Measurements from ENCODE around the gene PTGIS.

The PTGIS gene

DNA sequence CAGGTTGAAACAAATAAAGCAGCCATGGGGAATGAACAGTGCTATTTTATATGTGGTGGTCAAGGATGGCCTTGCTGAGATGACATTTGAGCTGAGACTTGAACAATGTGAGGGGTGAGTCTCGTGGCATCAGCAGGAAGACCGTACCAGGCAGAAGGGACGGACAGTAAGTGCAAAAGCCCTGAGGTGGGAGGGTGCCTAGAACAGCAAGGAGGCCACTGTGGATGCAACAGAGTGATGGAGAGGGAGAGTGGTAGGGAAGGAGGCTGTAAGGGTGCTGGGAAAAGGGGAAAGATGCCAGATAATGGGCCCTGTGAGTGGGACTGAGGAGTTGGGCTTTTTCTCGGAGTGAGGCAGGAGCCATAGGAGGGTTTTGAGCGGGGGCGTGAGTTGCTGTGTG lies 97.0 kb downstream of the PTGIS start:
- no peak for DNase-seq (ENCODE audit: low read depth in 2 of 2)

DNA sequence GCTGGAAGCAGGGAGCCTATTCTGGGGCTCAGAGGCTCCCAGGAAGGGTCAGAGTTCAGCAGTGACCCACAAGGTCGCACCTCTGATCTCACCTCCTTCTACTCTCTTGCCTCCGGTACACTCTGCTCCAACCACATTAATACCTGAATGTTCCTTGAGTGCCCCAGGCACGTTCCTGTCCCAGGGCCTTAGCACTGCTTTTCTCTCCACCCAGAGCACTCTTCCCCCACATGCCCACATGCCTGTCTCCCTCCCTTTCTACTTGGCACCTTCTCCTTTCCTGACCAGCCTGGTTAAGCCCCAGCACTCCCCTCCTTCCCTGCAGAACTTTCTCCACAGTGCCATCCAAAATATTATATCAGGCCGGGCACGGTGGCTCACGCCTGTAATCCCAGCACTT lies 98.9 kb downstream of the PTGIS start:
- no peak for DNase-seq (ENCODE audit: low read depth in 2 of 2)

DNA sequence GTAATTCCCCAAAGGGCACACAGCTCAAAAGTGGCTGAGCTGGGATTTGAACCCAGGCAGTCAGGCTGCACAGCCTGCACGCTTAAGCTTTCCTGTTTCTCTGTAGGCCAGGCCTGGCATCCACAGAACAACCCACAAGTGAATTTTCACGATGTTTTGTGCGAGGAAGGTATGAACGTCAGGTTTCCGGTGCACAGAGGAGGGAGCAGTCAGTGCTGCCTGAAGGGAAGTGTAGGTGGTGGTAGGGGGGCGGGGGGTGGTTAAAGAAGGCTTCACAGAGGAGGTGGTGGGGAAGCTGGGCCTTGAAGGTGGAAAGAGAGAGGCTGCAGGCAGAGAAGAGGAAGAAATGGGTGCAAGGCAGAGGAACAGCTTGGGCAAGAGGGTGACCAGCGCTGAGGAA lies 99.5 kb downstream of the PTGIS start:
- no peak for DNase-seq (ENCODE audit: low read depth in 2 of 2)

DNA sequence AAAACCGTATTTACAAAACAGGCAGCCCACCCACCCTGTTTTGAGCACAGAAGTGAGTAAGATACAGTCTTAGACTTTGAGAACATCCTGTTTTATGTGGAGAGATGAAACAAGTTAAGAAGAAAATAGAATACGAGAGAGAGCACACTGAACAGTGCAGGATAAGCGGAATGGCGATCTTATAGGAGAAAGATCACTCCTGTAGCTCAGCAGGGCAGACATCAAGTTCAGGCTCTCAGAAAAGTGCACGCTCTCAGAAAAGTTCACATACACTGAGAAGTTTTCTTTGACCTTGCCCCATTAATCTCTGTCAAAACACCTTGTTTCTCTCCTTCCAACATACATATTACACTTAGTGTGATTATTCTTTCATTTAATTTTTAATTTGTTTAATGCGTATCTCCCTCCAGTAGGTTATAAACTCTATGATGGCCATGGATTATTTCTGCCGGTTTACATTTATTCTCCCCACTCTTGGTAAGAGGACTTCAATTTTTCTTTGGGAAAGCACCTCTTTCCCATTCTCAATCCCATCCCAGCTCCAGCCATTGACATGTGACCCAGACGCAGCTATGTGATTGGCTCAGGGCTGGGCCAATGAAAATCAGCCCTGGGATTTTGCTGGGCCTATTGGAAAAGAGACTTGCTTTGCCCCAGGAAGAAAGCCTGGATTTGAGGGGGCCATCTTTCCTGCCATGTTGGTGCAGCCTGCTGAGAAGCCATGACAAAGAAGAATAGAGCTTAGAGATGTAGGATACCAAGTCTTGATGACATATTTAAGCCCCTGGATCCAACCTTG lies 101.6 kb downstream of the PTGIS start:
- no peak for DNase-seq (ENCODE audit: low read depth in 2 of 2)

DNA sequence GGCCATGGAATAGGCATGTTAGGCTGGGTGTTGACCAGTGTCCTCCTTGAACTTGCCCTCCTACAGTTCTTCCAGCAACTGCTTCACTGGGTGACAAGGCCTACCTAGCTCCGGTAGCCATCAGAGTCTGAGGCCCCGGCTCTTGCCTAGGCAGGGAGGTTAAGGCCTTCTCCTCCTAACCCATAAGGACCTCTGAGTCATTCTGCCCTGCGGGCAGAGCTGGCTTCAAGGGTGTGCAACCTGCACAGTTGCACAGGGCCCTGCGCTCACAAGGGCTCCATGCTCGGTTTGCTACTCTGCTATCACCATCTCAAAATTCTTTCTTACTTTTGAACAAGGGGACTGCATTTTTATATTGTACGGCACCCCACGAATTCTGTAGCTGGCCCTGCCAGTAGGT lies 103.4 kb downstream of the PTGIS start:
- DNase-seq (ENCODE audit: low read depth in 2 of 2), result no peak

DNA sequence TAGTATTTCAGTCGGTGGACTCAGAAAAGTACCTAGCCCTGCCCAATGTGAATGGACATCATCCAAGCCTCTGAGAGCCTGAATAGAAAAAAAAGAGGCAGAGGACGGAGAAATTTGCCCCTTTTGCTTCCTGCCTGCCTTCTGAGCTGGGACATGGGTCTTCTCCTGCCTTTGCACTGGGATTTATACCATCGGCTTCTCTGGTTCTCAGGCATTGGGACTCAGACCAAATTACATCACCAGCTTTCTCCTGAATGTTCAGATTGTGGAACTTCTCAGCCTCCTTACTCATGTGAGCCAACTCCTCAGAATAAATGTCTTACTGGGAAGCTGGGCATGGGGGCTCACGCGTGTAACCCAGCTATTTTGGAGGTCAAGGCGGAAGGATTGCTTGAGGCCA lies 105.3 kb downstream of the PTGIS start:
- DNase-seq (ENCODE audit: low read depth in 2 of 2), result no peak

DNA sequence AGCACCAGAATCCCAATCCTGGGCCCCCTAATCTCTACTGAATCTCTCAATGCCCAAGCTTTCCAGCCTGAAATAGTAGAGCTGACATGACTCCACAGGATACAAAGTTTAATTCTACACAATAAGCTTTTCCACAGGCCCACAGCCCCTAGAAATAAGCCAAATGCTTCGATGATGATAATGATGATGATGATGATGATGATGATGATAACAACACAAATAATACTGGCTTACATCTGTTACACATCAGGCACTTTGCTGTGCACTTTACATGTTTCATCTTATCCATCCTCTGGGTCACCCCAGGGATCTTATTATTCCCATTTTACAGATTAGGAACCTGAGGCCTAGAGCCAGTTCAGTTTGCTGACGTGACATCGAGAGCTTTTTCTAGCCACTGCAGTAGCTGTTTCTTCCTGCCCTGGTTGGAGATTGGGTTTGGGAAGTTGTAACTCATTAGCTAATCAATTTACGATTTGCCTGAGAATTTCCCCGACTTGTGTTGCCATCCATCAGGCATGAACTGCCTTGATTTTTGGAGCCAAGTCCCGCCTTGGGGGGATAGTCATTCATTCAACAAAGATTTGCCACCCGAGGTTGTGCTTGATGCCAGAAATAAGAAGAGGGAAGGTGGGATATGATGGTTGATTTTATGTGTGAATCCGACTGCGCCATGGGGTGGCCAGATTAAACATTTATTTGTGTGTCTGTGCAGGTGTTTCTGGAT lies 105.9 kb downstream of the PTGIS start:
- no peak for DNase-seq (ENCODE audit: low read depth in 2 of 2)

DNA sequence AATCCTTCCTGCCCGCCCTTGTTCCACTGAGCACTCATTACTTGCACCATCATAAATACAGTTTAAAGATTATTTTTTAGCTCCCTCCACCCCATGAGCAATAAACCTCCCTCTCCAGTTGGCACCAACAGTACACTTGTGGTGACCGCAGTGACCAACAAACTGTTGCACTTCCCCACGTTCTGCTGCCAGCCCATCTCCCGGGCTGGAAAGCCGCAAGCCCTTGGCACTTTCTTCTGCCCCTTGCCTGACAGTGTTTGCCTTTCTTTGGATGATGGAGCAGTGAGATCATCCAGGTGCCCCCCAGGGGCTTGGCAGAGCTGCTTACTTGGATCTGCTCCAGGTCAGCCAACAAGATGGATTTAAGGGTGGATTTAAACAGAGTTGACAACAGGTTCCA lies 107.0 kb downstream of the PTGIS start:
- no peak for DNase-seq (ENCODE audit: low read depth in 2 of 2)

DNA sequence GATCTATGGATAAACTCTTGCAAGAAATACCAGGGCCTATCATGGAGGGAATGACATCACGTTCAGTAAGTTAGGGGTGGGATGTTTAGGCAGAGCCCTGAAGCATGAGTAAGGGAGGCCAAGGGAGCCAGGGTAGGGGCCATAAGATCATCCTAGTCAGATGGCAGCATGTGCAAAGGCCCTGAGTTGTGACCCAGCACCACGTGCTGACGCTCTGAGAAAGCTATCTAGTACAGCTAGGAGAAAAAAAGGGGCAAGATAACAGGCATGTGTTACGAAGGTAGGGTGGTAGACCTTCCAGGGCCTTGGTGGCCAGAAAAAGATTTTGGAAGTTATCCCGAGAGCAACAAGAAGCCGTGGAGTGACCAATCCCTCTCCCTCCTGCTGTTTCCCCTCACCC lies 107.8 kb downstream of the PTGIS start:
- no peak for DNase-seq (ENCODE audit: low read depth in 2 of 2)

DNA sequence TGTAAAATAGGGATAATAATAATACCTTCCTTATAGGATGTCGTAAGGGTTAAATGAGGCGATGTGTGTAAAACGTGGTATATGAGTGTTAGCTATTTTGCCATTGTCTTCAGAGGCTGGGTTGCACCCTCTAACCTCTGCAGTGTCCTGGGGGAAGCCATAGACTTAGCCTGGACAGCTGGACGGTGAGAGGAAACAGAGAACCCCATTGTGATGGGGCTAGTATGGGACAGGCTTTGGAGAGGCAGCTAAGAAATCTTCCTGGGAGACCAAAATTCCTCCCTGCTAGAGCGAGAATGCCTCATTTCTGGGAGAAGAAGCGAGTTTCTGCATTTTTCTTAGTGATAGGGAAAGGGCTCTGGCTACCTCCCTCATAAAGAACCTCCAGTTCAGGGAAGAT lies 108.3 kb downstream of the PTGIS start:
- DNase-seq (ENCODE audit: low read depth in 2 of 2), result no peak

DNA sequence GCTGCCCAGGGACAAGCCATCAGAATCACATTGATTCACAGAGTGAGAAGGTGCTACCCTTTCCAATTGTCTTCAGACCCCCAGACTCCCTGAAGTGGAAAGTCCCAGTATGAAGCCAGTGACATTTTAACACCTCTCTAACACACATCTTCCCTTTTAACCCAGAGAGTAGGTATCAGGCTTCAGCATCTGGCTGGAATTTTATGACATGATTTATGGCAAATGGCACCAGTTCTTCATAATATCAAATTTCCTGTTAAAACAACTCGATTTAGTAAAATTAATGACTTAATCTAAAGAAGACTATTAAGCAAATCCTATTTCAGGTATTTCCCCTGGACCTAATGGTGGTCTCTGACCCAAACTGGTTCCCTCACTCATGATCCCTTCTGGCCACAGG lies 110.5 kb downstream of the PTGIS start:
- no peak for DNase-seq (ENCODE audit: low read depth in 2 of 2)

DNA sequence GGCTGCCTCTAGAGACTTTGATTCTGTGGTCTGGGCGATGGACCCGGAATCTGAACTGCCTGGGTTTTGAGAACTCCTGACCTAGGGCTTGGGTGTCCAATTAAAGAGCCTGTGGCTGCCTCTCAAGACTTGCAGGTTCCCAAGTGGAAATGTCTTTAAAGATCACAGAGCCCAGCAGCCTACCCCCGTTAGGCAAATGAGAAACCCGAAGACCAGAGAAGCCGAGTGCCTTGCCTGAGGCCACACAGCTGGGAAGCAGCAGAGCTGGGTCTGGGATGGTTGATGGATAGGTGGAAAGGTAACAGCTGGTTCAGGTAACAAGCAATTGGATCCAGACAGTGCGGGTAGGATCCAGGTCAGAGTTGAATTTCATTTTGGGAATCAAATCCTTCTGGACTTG lies 111.3 kb downstream of the PTGIS start:
- no peak for DNase-seq (ENCODE audit: low read depth in 2 of 2)

DNA sequence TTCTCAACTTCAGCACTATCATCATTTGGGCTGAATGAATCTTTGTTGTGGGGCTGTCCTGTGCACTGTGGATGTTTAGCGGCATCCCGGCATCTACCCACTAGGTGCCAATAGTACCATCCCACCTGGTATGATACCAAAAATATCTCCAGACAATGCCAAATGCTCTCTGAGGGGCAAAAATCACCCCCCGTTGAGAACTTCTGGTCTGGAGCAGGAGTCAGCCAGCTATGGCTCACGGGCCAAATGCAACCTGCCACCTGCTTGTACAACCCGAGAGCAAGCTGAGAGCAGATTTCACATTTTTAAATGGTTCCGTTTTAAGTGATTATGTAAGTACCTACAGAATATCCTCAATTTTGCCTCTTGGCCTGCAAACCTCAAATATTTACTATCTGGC lies 112.2 kb downstream of the PTGIS start:
- DNase-seq (ENCODE audit: low read depth in 2 of 2), result no peak
